ENCODE results near the gene ZNF619. TPM values are rescaled to one million over a fixed set of nuclear protein-coding genes. Genes with fewer than 3 reads are reported as not detected.
A peak's percentile ranks its signal among the peaks of the same experiment; 100 is the strongest.

ZNF619 gene
- total and polyA plus RNA-seq, 9 of the 15 experiments (the other 6 are each of a cell fraction or from before 2014, with no cell fraction given): 1.3 to 9.1 (median 6.3) TPM

DNA sequence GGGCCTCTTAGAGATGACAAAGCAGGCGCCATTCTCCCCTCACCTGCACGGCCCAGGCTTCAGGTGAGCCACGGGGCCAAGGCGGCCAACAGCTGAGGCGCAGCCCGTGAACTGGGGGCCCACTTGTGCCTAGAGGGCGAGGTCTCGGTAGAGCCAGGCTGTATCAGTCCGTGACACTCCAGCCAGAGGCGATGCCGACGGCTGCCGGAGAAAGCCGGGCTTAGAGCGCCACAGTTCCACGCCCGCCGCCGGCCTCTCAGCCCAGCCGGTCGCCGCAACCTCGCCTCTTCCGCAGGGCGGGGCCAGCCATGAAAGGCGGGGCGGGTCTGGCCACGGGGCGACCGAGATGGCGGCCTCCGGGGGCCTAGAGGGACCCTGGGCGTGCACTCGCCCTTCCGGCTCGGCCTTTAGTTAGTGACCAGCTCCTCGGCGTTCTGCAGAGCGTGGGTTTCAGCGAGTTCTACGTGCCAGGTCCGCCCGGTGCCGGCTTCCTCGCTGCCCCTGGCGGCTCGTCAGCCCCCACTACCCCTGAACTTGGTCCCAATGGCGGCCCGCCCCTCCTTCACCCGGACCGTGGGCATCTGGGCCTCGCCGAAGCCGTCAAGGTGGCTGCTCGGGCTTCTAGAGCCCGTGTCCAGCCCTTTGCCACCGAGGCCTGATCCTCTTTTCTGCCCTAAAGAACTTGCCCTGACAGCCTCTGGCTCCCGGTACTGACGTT, 47.8 kb downstream of the ZNF619 start, which contains the start of gene ZNF621 (continued):
- no peak for TF ChIP-seq TBL1XR1 (IDR thresholded peaks at IDR 0.05; ENCODE audit: low read length in 2 of 2)
- TF ChIP-seq CBX8 (IDR thresholded peaks at IDR 0.05; ENCODE audit: borderline replicate concordance, extremely low read depth, low read depth, low read length, poor library complexity, severe bottlenecking): no peak
- peak; percentile 69 for TF ChIP-seq ZFP36 (IDR thresholded peaks at IDR 0.05; ENCODE audit: low read depth, low read length, partially characterized antibody)
- peak; percentile 34; the same call in 1 of the 2 replicates for TF ChIP-seq OTX1 (CRISPR knock-in tag; IDR thresholded peaks at IDR 0.05)
- TF ChIP-seq ZNF778 (CRISPR knock-in tag; IDR thresholded peaks at IDR 0.05): no peak
- no peak for TF ChIP-seq SMARCC2 (IDR thresholded peaks at IDR 0.05; ENCODE audit: low read depth)
- TF ChIP-seq GABPB2 (CRISPR knock-in tag; conservative IDR thresholded peaks at IDR 0.05): no peak
- peak; percentile 82 for TF ChIP-seq ARID4B (CRISPR knock-in tag; IDR thresholded peaks at IDR 0.05)
- TF ChIP-seq ZNF354B (CRISPR knock-in tag; IDR thresholded peaks at IDR 0.05): no peak
- no peak for TF ChIP-seq SETDB1 (IDR thresholded peaks at IDR 0.05; ENCODE audit: low read length)
- no peak for TF ChIP-seq MTA2 (IDR thresholded peaks at IDR 0.05; ENCODE audit: low read depth)
- TF ChIP-seq, protein P1, sequence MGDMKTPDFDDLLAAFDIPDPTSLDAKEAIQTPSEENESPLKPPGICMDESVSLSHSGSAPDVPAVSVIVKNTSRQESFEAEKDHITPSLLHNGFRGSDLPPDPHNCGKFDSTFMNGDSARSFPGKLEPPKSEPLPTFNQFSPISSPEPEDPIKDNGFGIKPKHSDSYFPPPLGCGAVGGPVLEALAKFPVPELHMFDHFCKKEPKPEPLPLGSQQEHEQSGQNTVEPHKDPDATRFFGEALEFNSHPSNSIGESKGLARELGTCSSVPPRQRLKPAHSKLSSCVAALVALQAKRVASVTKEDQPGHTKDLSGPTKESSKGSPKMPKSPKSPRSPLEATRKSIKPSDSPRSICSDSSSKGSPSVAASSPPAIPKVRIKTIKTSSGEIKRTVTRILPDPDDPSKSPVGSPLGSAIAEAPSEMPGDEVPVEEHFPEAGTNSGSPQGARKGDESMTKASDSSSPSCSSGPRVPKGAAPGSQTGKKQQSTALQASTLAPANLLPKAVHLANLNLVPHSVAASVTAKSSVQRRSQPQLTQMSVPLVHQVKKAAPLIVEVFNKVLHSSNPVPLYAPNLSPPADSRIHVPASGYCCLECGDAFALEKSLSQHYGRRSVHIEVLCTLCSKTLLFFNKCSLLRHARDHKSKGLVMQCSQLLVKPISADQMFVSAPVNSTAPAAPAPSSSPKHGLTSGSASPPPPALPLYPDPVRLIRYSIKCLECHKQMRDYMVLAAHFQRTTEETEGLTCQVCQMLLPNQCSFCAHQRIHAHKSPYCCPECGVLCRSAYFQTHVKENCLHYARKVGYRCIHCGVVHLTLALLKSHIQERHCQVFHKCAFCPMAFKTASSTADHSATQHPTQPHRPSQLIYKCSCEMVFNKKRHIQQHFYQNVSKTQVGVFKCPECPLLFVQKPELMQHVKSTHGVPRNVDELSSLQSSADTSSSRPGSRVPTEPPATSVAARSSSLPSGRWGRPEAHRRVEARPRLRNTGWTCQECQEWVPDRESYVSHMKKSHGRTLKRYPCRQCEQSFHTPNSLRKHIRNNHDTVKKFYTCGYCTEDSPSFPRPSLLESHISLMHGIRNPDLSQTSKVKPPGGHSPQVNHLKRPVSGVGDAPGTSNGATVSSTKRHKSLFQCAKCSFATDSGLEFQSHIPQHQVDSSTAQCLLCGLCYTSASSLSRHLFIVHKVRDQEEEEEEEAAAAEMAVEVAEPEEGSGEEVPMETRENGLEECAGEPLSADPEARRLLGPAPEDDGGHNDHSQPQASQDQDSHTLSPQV (IDR thresholded peaks at IDR 0.05): peak; percentile 47; the same call in 1 of the 2 replicates
- no peak for TF ChIP-seq MTF1 (CRISPR knock-in tag; IDR thresholded peaks at IDR 0.05; ENCODE audit: borderline replicate concordance)
- TF ChIP-seq NCOA2 (IDR thresholded peaks at IDR 0.05; ENCODE audit: partially characterized antibody in 2 of 2): no peak
- no peak for TF ChIP-seq SMAD2 (IDR thresholded peaks at IDR 0.05; ENCODE audit: low read depth, low read length)
- TF ChIP-seq ZNF766 (CRISPR knock-in tag; conservative IDR thresholded peaks at IDR 0.05): 0 out of 2 replicates have a peak, but pooled peaks have one; percentile 56
- TF ChIP-seq, protein P2, sequence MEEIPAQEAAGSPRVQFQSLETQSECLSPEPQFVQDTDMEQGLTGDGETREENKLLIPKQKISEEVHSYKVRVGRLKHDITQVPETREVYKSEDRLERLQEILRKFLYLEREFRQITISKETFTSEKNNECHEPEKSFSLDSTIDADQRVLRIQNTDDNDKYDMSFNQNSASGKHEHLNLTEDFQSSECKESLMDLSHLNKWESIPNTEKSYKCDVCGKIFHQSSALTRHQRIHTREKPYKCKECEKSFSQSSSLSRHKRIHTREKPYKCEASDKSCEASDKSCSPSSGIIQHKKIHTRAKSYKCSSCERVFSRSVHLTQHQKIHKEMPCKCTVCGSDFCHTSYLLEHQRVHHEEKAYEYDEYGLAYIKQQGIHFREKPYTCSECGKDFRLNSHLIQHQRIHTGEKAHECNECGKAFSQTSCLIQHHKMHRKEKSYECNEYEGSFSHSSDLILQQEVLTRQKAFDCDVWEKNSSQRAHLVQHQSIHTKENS (CRISPR knock-in tag; IDR thresholded peaks at IDR 0.05): no peak

Data from K562 (cell line).